Ammon's horn (tissue), 1 donor: ENCODE data around the gene MYO10.
"Not testable (repeated sequence)": the region's sequence is repeated elsewhere in the genome, so short reads cannot be mapped to it uniquely, and the experiment has no call there.

Experiments used
- DNase-seq: peaks from one replicate; pipeline ENCODE4 v3.0.0-alpha.2; 2016; ENCODE audit warnings: low spot score

MYO10 gene

GRCh38 chr5:16740811-16741392 lies 195.2 kb downstream of the MYO10 start:
- peak; percentile 71 for DNase-seq

GRCh38 chr5:16740066-16740810 lies 195.8 kb downstream of the MYO10 start:
- DNase-seq = no peak

- DNase-seq = not testable (repeated sequence)
Measured at GRCh38 chr5:16738393-16738792, 197.7 kb downstream of the MYO10 start.

GRCh38 chr5:16737620-16738364 lies 198.3 kb downstream of the MYO10 start:
- peak; percentile 44 for DNase-seq

- peak; percentile 54 for DNase-seq
Measured at GRCh38 chr5:16737209-16737608, 198.9 kb downstream of the MYO10 start.

GRCh38 chr5:16736158-16736995 lies 199.7 kb downstream of the MYO10 start:
- DNase-seq = peak; percentile 74

- DNase-seq = no peak
Measured at GRCh38 chr5:16735101-16736060, 200.7 kb downstream of the MYO10 start.

GRCh38 chr5:16733331-16734006 lies 202.6 kb downstream of the MYO10 start:
- DNase-seq = peak; percentile 74

GRCh38 chr5:16732356-16732755 lies 203.7 kb downstream of the MYO10 start:
- DNase-seq = no peak

GRCh38 chr5:16727755-16728325 lies 208.2 kb downstream of the MYO10 start:
- peak; percentile 76 for DNase-seq

- DNase-seq = no peak
Measured at GRCh38 chr5:16726538-16726946, 209.5 kb downstream of the MYO10 start.

GRCh38 chr5:16725575-16725974 lies 210.5 kb downstream of the MYO10 start:
- DNase-seq = no peak

GRCh38 chr5:16723821-16724220 lies 212.3 kb downstream of the MYO10 start:
- DNase-seq = no peak

GRCh38 chr5:16722097-16722495 lies 214.0 kb downstream of the MYO10 start:
- DNase-seq = no peak

GRCh38 chr5:16721151-16722096 lies 214.7 kb downstream of the MYO10 start:
- DNase-seq = no peak

GRCh38 chr5:16718036-16718435 lies 218.1 kb downstream of the MYO10 start:
- DNase-seq = not testable (repeated sequence)

GRCh38 chr5:16713386-16713928 lies 222.6 kb downstream of the MYO10 start:
- DNase-seq = peak; percentile 80

- no peak for DNase-seq
Measured at GRCh38 chr5:16712620-16713019, 223.5 kb downstream of the MYO10 start.
